ENCODE data around the gene STAT6.

DNA sequence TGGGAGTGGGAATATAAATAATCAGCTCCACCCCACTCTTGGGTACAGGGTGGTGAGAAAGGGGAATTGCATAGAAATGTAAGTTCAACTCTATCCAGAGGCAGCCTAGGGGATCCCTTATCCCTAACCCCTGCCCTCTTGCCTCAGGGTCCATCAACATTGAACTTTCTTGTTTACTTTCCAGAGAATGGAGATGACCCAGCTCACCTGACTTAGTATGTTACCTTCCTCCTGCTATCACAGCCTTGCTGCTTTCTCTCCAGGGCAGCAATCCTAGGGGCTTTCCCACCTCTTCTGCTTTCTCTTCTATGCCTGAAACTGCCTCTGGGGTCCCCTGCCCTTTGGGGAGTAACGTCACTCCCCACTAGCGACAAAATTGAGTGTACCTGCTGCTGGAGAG is 19.8 kb upstream of the STAT6 start:
- TF ChIP-seq, protein P1, sequence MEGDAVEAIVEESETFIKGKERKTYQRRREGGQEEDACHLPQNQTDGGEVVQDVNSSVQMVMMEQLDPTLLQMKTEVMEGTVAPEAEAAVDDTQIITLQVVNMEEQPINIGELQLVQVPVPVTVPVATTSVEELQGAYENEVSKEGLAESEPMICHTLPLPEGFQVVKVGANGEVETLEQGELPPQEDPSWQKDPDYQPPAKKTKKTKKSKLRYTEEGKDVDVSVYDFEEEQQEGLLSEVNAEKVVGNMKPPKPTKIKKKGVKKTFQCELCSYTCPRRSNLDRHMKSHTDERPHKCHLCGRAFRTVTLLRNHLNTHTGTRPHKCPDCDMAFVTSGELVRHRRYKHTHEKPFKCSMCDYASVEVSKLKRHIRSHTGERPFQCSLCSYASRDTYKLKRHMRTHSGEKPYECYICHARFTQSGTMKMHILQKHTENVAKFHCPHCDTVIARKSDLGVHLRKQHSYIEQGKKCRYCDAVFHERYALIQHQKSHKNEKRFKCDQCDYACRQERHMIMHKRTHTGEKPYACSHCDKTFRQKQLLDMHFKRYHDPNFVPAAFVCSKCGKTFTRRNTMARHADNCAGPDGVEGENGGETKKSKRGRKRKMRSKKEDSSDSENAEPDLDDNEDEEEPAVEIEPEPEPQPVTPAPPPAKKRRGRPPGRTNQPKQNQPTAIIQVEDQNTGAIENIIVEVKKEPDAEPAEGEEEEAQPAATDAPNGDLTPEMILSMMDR (conservative IDR thresholded peaks at IDR 0.05 in 1 of 2, IDR thresholded peaks at IDR 0.05 in 1 of 2; ENCODE audit: low read depth in 1 of 2, low read length in 2 of 2): no peak
- TF ChIP-seq EZH2 (IDR thresholded peaks at IDR 0.05; ENCODE audit: low read length, missing control alignments): no peak
